ENCODE data around the gene NES.

NES gene

GRCh38 chr1:156670359-156670758 lies 6.8 kb downstream of the NES start:
- H3K4me3 ChIP-seq (replicated peaks; ENCODE audit: low read depth, low read length), result no peak overlapping the region
- no peak for TF ChIP-seq CTCF (IDR thresholded peaks at IDR 0.05; ENCODE audit: low read length, missing control alignments)
- no peak for DNase-seq (ENCODE audit: low read depth)

DNA sequence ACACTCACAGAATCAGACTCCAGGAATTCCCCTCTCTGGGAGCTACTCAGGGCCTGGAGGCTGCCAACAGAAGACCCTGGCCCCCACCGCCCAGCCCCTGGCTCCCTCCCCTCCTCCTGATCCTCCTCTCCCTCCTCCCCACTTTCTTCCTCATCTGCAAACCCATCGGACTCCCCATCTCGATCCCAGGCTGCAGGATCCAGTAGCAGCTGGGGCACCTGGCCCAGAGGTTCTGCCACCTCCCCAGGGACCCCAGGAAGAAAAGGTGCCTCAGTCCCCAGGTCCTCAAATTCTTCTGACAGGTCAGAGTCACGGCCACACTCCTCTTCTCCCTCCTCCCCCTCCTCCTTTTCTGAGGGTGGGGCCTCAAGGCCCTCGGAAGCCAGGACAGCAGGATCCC lies 7.4 kb downstream of the NES start:
- DNase-seq (ENCODE audit: low read depth), result no peak
- TF ChIP-seq CTCF (IDR thresholded peaks at IDR 0.05; ENCODE audit: low read length, missing control alignments), result no peak
- H3K4me3 ChIP-seq (replicated peaks; ENCODE audit: low read depth, low read length), result no peak overlapping the region

DNA sequence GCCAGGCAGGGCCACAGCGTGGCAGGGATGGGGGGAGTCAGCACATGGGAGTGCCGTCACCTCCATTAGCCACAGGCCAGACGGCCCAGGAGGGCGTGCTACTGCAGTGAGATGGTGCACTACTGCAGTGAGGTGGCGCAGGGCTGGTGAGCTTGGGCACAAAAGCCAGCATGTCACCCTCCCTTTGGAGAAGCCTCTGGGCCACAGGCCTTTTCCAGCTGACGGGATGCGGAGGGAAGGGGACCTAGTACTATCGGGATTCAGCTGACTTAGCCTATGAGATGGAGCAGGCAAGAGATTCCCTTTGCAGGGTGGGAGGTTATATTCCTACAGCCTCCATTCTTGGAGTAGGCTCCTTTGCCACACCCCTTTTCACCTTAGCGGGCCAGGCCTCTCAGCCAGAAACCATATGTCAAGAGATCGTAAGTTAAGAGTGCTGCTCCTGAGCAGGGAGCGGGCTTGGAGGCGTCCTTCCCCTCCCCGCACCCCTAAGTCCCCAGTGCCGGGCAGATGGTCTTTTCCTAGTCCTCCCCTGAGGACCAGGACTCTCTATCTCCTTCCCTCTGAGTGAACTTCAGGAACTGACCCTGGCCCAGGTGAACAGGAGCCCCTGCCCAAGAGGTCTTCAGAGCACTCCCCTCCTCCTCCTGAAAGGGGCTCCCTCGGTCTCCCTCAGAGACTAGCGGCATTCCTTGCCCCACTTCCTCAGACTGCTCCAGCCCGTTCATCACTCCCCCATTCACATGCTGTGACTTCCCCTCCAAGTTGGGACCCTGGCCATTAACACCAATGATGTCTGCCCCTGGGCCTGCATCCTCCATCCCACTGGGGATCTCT lies 8.2 kb downstream of the NES start:
- DNase-seq (ENCODE audit: low read depth), result no peak
- TF ChIP-seq CTCF (IDR thresholded peaks at IDR 0.05; ENCODE audit: low read length, missing control alignments), result no peak
- no peak overlapping the region for H3K4me3 ChIP-seq (replicated peaks; ENCODE audit: low read depth, low read length)

- H3K4me3 ChIP-seq (replicated peaks; ENCODE audit: low read depth, low read length), result no peak overlapping the region
- no peak for DNase-seq (ENCODE audit: low read depth)
- no peak for TF ChIP-seq CTCF (IDR thresholded peaks at IDR 0.05; ENCODE audit: low read length, missing control alignments)
Observed at GRCh38 chr1:156667968-156668709, 9.1 kb downstream of the NES start.

DNA sequence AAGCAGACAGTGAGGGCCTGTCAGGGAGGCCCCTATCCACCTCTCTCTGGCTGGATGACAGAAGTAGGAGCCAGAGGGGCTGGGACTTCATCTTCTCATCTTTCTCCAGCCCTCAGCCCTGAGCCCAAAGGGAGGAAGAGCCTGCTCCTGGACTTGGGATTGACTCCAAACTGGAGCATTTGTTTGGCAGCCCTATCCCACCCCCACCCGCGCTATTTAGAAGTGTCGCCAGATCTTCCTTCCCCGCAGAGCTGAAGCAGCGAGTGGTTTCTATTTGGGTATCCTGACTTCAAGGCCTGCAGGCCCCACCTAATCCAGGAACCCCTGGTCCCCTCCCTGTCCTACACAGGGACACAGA lies 9.6 kb downstream of the NES start:
- TF ChIP-seq CTCF (IDR thresholded peaks at IDR 0.05; ENCODE audit: low read length, missing control alignments), result no peak
- no peak overlapping the region for H3K4me3 ChIP-seq (replicated peaks; ENCODE audit: low read depth, low read length)
- DNase-seq (ENCODE audit: low read depth), result no peak

DNA sequence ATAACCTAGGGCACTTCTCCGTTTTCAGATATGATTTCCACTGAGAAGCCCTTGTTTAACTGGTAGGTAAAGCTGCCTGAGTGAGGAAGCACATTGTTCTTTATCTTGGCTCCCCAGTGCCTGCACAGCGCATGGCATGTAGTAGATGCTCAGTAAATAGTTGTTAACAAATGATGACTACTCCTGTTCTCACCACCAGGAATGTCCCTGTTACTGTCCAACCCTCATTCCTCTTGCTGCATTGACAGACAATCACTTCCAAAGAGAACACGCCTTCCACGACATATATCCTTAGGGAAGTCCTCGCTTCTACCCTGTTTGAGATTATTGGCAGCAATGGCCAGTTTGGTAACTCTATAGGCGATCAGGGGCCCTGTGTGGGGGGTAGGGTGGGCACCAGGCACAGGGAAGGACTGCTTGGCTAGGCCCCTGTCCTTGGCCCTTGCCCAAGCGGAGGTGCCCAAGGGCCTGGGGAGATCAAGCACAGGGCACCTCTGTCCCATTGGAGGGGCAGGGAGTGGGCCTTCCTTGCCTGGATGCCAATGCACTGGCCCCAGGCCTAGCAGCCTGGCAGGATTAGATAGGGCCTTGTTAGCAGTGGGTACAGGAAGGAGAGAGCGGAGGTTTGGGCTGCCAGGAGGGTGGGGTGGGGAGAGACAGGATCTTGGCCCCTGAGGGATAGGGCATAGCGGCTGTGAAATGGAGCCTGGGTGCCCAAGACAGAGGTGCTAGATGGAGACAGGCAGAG lies 10.2 kb downstream of the NES start:
- no peak for TF ChIP-seq CTCF (IDR thresholded peaks at IDR 0.05; ENCODE audit: low read length, missing control alignments)

More for the DNA sequence above, 10.2 kb downstream of the NES start:
- DNase-seq (ENCODE audit: low read depth), result no peak
- no peak overlapping the region for H3K4me3 ChIP-seq (replicated peaks; ENCODE audit: low read depth, low read length)
